HT1080 (cell line): ENCODE data around the gene DNAJB8. TPM values are rescaled to one million over a fixed set of nuclear protein-coding genes. Genes with fewer than 3 reads are reported as not detected.

Experiments
- DNase-seq: peaks from one replicate; pipeline ENCODE4 v3.0.0-alpha.2; 2015; ENCODE audit warnings: low read depth
- total RNA-seq: library from RNA; depleted of rRNA; stranded (reverse); fragments of >200 nt; shearing (Covaris generic); gene quantifications from 2 replicates; pipeline ENCODE4 v1.2.3, GENCODE V29; 2014

The DNAJB8 gene
- total RNA-seq, 1 experiment from 2014 or later, result not detected

- DNase-seq, result no peak
Observed at GRCh38 chr3:128484404-128485281, 18.0 kb upstream of the DNAJB8 start.

GRCh38 chr3:128483657-128484403 lies 17.1 kb upstream of the DNAJB8 start:
- no peak for DNase-seq

- DNase-seq, result peak; percentile 37
Observed at GRCh38 chr3:128482666-128483656, 16.3 kb upstream of the DNAJB8 start.

- no peak for DNase-seq
Observed at GRCh38 chr3:128482175-128482574, 15.5 kb upstream of the DNAJB8 start.

GRCh38 chr3:128481438-128481942 lies 14.8 kb upstream of the DNAJB8 start:
- DNase-seq, result no peak

GRCh38 chr3:128480717-128481437 lies 14.2 kb upstream of the DNAJB8 start:
- DNase-seq, result no peak

GRCh38 chr3:128480278-128480677 lies 13.6 kb upstream of the DNAJB8 start:
- no peak for DNase-seq

GRCh38 chr3:128479558-128480086 lies 12.9 kb upstream of the DNAJB8 start:
- DNase-seq, result no peak

- no peak for DNase-seq
Observed at GRCh38 chr3:128478576-128479506, 12.2 kb upstream of the DNAJB8 start.

GRCh38 chr3:128476659-128477058 lies 10.0 kb upstream of the DNAJB8 start:
- DNase-seq, result no peak

GRCh38 chr3:128475355-128475754 lies 8.7 kb upstream of the DNAJB8 start:
- DNase-seq, result no peak

- DNase-seq, result no peak
Observed at GRCh38 chr3:128473737-128474136, 7.0 kb upstream of the DNAJB8 start.

- DNase-seq, result no peak
Observed at GRCh38 chr3:128473180-128473519, 6.5 kb upstream of the DNAJB8 start.

GRCh38 chr3:128472449-128473179 lies 5.9 kb upstream of the DNAJB8 start:
- no peak for DNase-seq

- DNase-seq, result no peak
Observed at GRCh38 chr3:128471720-128472119, 5.0 kb upstream of the DNAJB8 start.

- DNase-seq, result no peak
Observed at GRCh38 chr3:128471110-128471509, 4.4 kb upstream of the DNAJB8 start.

- no peak for DNase-seq
Observed at GRCh38 chr3:128470134-128470899, 3.6 kb upstream of the DNAJB8 start.

GRCh38 chr3:128469556-128469955 lies 2.9 kb upstream of the DNAJB8 start:
- DNase-seq, result no peak
